Mesothelial cell of epicardium (in vitro differentiated cells): ENCODE measurements around the gene SLC6A3. TPM values are rescaled to one million over a fixed set of nuclear protein-coding genes. Genes with fewer than 3 reads are reported as not detected.

Experiments
- DNase-seq, 2 experiments: peaks; one replicate each; pipeline ENCODE4 v3.0.0; 2021; ENCODE audit warnings: low spot score in 2 of 2; ENCODE audit not compliant: unreplicated experiment in 2 of 2
- H3K27ac Mint-ChIP-seq: 2 replicates; pipeline ENCODE4 v1.8.0; 2021; ENCODE audit warnings: mixed read lengths
- H3K27me3 Mint-ChIP-seq: 2 replicates; pipeline ENCODE4 v1.8.0; 2021; ENCODE audit warnings: low read depth, mixed read lengths
- H3K36me3 Mint-ChIP-seq: 2 replicates; pipeline ENCODE4 v1.8.0; 2021; ENCODE audit warnings: mixed read lengths
- H3K4me1 Mint-ChIP-seq: 2 replicates; pipeline ENCODE4 v1.8.0; 2021; ENCODE audit warnings: mixed read lengths
- H3K4me3 Mint-ChIP-seq: 2 replicates; pipeline ENCODE4 v1.8.0; 2021; ENCODE audit warnings: mild to moderate bottlenecking, moderate library complexity, mixed read lengths
- H3K9me3 Mint-ChIP-seq: 2 replicates; pipeline ENCODE4 v1.8.0; 2021; ENCODE audit warnings: mixed read lengths
- CTCF ChIP-seq: fragments of 200-600 bp; sonication (generic); IDR thresholded peaks from one replicate; pipeline ENCODE4 v1.5.0; 2021; ENCODE audit warnings: antibody characterized with exemption; ENCODE audit not compliant: unreplicated experiment
- total RNA-seq: library from RNA; stranded (reverse); gene quantifications from 3 replicates; pipeline ENCODE4 v1.2.1, GENCODE V29; 2021

Gene SLC6A3
- total RNA-seq, 1 donor from 2014 or later: 0.04 TPM

DNA sequence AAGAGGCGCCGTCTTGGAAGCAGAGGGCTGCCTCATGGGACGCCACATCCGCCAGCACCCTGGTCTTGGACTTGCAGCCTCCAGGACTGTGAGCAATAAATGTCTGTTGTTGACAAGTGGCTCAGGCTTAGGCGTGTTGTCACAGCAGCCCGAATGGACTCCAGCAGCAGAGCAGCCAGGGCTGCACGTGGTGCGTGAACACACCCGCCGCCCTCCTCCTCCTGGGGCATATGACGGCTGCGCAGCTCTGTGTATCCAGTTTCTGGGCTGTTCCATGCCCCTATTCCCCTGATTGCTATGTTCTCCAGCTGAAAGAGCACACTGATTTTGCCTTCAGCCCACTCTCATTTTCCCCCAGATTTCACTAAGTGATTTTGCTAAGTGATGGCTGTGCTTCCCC is 64.3 kb downstream of the SLC6A3 start:
- H3K4me1 Mint-ChIP-seq: peaks cover 6% of the 10 kb centered on the region
- no peaks in the 10 kb centered on the region for H3K36me3 Mint-ChIP-seq
- TF ChIP-seq CTCF: no peak
- DNase-seq: no peak
- peaks cover 83% of the 10 kb centered on the region for H3K27me3 Mint-ChIP-seq
- no peak overlapping the region for H3K4me3 Mint-ChIP-seq
- H3K27ac Mint-ChIP-seq: no peak overlapping the region
- no peaks in the 10 kb centered on the region for H3K9me3 Mint-ChIP-seq

GRCh38 chr5:1380011-1380817 is 65.0 kb downstream of the SLC6A3 start:
- Mint-ChIP-seq H3K9me3 (no peaks in the 10 kb centered on the region), H3K36me3 (no peaks in the 10 kb centered on the region), H3K27me3 (peaks cover 85% of the 10 kb centered on the region), H3K4me3 (peak overlapping the region; percentile 31), H3K4me1 (peaks cover 1% of the 10 kb centered on the region), H3K27ac (no peak overlapping the region)
- peak in 1 of 2 experiments; percentile 59 for DNase-seq
- peak; percentile 53 for TF ChIP-seq CTCF

DNA sequence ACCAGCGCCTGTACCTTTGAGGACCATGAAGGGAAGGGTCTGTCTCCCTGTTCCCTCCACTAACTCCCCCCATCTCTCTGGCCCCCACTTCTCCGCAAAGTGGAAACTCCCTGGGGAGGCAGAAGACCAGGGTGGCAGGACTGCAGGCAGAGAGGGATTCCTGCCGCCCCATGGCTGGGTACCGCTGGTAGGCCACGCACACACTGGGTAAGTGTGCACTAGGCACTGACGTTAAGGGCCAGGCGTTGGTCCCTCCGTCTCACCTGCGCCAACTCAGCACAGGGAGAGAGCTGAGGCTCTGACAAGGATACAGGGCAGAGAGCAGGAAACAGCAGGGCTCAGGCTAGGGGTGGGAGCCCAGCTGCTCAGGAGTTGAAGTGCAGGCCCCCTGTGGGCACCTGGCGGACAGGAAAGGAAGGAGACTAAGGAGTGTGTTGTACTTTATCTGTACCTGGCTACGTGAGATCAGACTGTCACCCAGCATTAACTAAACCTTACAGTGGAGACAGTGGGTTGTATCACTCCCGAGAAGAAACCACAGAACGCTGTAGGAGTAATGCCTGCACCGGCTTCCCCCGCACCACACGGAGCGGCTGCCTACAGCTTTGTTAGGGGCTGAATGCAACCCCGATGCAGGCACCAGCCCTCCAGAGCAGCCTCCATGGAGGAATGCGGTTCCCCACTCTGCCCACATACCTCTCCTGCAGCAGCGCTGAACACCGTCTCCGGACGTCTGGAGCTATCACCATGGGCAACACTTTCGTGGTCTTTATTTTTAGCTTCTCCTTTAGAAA is 66.2 kb downstream of the SLC6A3 start:
- no peaks in the 10 kb centered on the region for H3K36me3 Mint-ChIP-seq

DNA sequence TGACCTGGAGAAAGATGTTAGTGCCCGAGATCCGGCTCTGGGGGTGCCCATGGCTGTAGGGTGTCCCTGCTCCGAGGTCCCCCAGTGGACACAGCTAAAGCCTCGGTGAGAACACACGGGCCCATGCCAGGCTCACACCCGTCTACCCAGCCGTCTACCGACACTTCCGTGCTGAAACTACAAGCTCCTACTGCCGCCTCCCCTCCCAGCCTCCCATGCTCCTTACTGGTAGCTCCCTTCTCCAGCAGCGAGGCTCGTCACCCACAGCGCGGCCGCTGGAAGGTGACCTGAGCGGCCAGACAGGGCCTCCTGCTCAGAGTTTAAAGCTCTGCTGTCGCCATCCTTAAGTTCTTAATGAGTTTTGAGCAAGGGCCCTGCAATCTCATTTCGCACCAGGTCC is 67.1 kb downstream of the SLC6A3 start:
- no peaks in the 10 kb centered on the region for H3K36me3 Mint-ChIP-seq
- no peak overlapping the region for H3K4me3 Mint-ChIP-seq
- no peak for DNase-seq
- no peaks in the 10 kb centered on the region for H3K4me1 Mint-ChIP-seq
- H3K9me3 Mint-ChIP-seq: no peaks in the 10 kb centered on the region
- H3K27ac Mint-ChIP-seq: no peak overlapping the region
- peaks cover 82% of the 10 kb centered on the region for H3K27me3 Mint-ChIP-seq
- no peak for TF ChIP-seq CTCF

More for the DNA sequence above, 66.2 kb downstream of the SLC6A3 start:
- no peak for TF ChIP-seq CTCF
- Mint-ChIP-seq H3K4me3 (no peak overlapping the region), H3K4me1 (no peaks in the 10 kb centered on the region), H3K9me3 (no peaks in the 10 kb centered on the region), H3K27me3 (peaks cover 89% of the 10 kb centered on the region), H3K27ac (no peak overlapping the region)
- DNase-seq: no peak

DNA sequence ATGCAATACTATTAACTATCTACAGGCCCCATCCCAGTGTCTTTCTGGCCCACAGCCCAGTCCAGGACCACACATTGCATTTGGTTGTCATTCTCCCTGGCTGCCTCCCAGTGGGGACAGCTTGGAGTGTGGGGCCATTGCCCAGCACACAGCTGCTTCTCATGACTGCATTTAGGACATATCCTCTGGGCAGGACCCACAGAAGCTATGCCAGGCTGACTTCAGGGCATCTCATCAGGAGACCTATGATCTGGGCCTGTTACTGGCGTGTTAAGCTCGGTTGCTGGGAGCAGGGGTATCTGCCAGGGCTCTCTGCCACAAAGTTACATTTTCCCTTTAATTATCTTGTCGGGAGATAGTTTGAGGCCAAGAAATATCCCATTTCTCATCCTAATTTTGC is 68.3 kb downstream of the SLC6A3 start:
- Mint-ChIP-seq H3K4me3 (no peak overlapping the region), H3K27me3 (peaks cover 85% of the 10 kb centered on the region), H3K27ac (no peak overlapping the region), H3K9me3 (no peaks in the 10 kb centered on the region), H3K36me3 (no peaks in the 10 kb centered on the region), H3K4me1 (no peaks in the 10 kb centered on the region)
- DNase-seq: no peak
- no peak for TF ChIP-seq CTCF
